HepG2 (cell line): ENCODE measurements around the gene HELZ. TPM values are rescaled to one million over a fixed set of nuclear protein-coding genes. Genes with fewer than 3 reads are reported as not detected.

Source experiments
- ATAC-seq: fragments of 200-7000 bp; cut with Tn5 transposase; 3 replicates; pipeline ENCODE4 v1.9.1; 2020; ENCODE audit warnings: mild to moderate bottlenecking, moderate library complexity
- BruUV-seq: library from RNA; stranded (reverse); fragments of 400-500 nt; replicated peaks from 2 replicates; lab custom pipeline; 2021; lab: Mats Ljungman, UMichigan
- CTCF ChIA-PET: fragments of 300-600 bp; formaldehyde crosslinking; extraction: SDS; loops from one replicate; lab custom pipeline; 2021; ENCODE audit warnings: low total read pairs, inconsistent platforms, low intra/inter-chr PET ratio; lab: Yijun Ruan, JAX
- POLR2A ChIA-PET: fragments of 350-600 bp; sonication (Branson Sonifier 250); formaldehyde crosslinking; loops from one replicate; lab custom pipeline; 2020; ENCODE audit warnings: antibody characterized with exemption, inconsistent platforms; lab: Yijun Ruan, JAX
- DNase-seq: peaks from one replicate; pipeline ENCODE4 v3.0.0-alpha.2; 2015; ENCODE audit warnings: low spot score
- FAIRE-seq: peaks from 3 replicates; lab custom pipeline; 2011; peaks lifted over from hg19 to GRCh38; lab: Jason Lieb, UNC
- H2AFZ ChIP-seq: one replicate; pipeline ENCODE4 v1.6.1; 2011; ENCODE audit warnings: low read length, inconsistent platforms
- H3K27ac ChIP-seq: fragments of 300-600 bp; 3 replicates; pipeline ENCODE4 v1.8.0; 2011; ENCODE audit warnings: mixed run types, mild to moderate bottlenecking, mixed read lengths, low read length, inconsistent platforms; ENCODE audit not compliant: insufficient read depth; ENCODE audit errors: extremely low read length
- H3K27me3 ChIP-seq, 2 experiments: fragments of 200-600 bp in 1 of 2; 2 replicates in 1 of 2; 3 replicates in 1 of 2; pipeline versions ENCODE4 v1.6.0 to v1.8.0; 2011; ENCODE audit warnings: low read length in 2 of 2, mild to moderate bottlenecking in 2 of 2, moderate library complexity in 2 of 2, inconsistent platforms in 1 of 2; ENCODE audit not compliant: insufficient read depth in 2 of 2, control insufficient read depth in 1 of 2
- H3K36me3 ChIP-seq, 2 experiments: fragments of 200-600 bp in 1 of 2; replicated peaks in 1 of 2; 2 replicates in 1 of 2; 3 replicates in 1 of 2; pipeline versions ENCODE4 v1.5.1 to v1.8.0; 2011; ENCODE audit warnings: low read length in 2 of 2, inconsistent platforms in 1 of 2; ENCODE audit not compliant: insufficient read depth in 2 of 2, control insufficient read depth in 1 of 2
- H3K4me1 ChIP-seq: 2 replicates; pipeline ENCODE4 v1.5.1; 2012; ENCODE audit warnings: low read length, inconsistent platforms; ENCODE audit not compliant: insufficient read depth
- H3K4me2 ChIP-seq: 2 replicates; pipeline ENCODE4 v1.6.0; 2011; ENCODE audit warnings: low read depth, low read length, inconsistent platforms
- H3K4me3 ChIP-seq, 3 experiments: fragments of 200-600 bp in 1 of 3; sonication (generic), shearing (Covaris generic) in 1 of 3; replicated peaks in 1 of 3; 2 replicates each; pipeline ENCODE4 v1.5.1; 2011 to 2016; ENCODE audit warnings: low read length in 3 of 3, inconsistent platforms in 2 of 3, low read depth in 2 of 3, mild to moderate bottlenecking in 2 of 3, control low read depth in 1 of 3, mixed read lengths in 1 of 3; ENCODE audit not compliant: insufficient read depth in 1 of 3
- H3K79me2 ChIP-seq: one replicate; pipeline ENCODE4 v1.6.1; 2011; ENCODE audit warnings: low read length, inconsistent platforms; ENCODE audit not compliant: insufficient read depth
- H3K9ac ChIP-seq: 2 replicates; pipeline ENCODE4 v1.6.0; 2011; ENCODE audit warnings: mild to moderate bottlenecking, low read depth, low read length, inconsistent platforms; ENCODE audit not compliant: insufficient read depth
- H3K9me3 ChIP-seq: 2 replicates; pipeline ENCODE4 v1.5.1; 2012; ENCODE audit warnings: mild to moderate bottlenecking, low read length
- H4K20me1 ChIP-seq: 2 replicates; pipeline ENCODE4 v1.6.0; 2011; ENCODE audit warnings: inconsistent platforms, mild to moderate bottlenecking, low read length, moderate library complexity; ENCODE audit not compliant: insufficient read depth
- CENPX ChIP-seq: sonication (generic); formaldehyde crosslinking; IDR thresholded peaks from 2 replicates; pipeline ENCODE4 v1.9.0; 2021; ENCODE audit warnings: mild to moderate bottlenecking, missing genetic modification reagents, moderate library complexity
- ERF ChIP-seq: IDR thresholded peaks from 2 replicates; pipeline ENCODE4 v1.6.1; 2018; ENCODE audit warnings: missing biosample characterization, missing genetic modification reagents
- FOSL2 ChIP-seq: sonication (generic); formaldehyde crosslinking; IDR thresholded peaks from 2 replicates; pipeline ENCODE4 v1.4.0; 2020; ENCODE audit warnings: missing genetic modification reagents
- HDAC1 ChIP-seq: sonication (generic); formaldehyde crosslinking; IDR thresholded peaks from 2 replicates; pipeline ENCODE4 v1.5.1; 2020; ENCODE audit warnings: mild to moderate bottlenecking, missing genetic modification reagents
- HNRNPH1 ChIP-seq: fragments of 200-400 bp; formaldehyde crosslinking; optimal IDR thresholded peaks from 2 replicates; pipeline ENCODE3; 2017; ENCODE audit warnings: mild to moderate bottlenecking, low read depth, low read length
- KLF9 ChIP-seq: IDR thresholded peaks from 2 replicates; pipeline ENCODE4 v1.6.1; 2016; ENCODE audit warnings: low read depth
- NFE2 ChIP-seq: sonication (generic); formaldehyde crosslinking; IDR thresholded peaks from 2 replicates; pipeline ENCODE4 v1.4.0; 2020; ENCODE audit warnings: missing genetic modification reagents
- SKI ChIP-seq: fragments of 450-650 bp; IDR thresholded peaks from one replicate; pipeline ENCODE4 v1.6.1; 2018; ENCODE audit warnings: mild to moderate bottlenecking; ENCODE audit not compliant: partially characterized antibody
- STAG1 ChIP-seq: sonication (generic); formaldehyde crosslinking; IDR thresholded peaks from 2 replicates; pipeline ENCODE4 v1.4.0; 2020; ENCODE audit warnings: missing genetic modification reagents
- TBX3 ChIP-seq: fragments of 450-650 bp; IDR thresholded peaks from 2 replicates; pipeline ENCODE4 v1.6.1; 2017; ENCODE audit warnings: antibody characterized with exemption, mild to moderate bottlenecking, inconsistent platforms, borderline replicate concordance
- U2AF2 ChIP-seq: fragments of 200-400 bp; formaldehyde crosslinking; IDR thresholded peaks from 2 replicates; pipeline ENCODE4 v1.6.1; 2017; ENCODE audit warnings: low read depth, mild to moderate bottlenecking, low read length
- ZFP1 ChIP-seq: IDR thresholded peaks from 2 replicates; pipeline ENCODE4 v1.6.1; 2016
- ZNF124 ChIP-seq: sonication (generic); formaldehyde crosslinking; IDR thresholded peaks from 2 replicates; pipeline ENCODE4 v1.4.0; 2020; ENCODE audit warnings: missing genetic modification reagents
- ZNF24 ChIP-seq: fragments of 450-650 bp; IDR thresholded peaks from 2 replicates; pipeline ENCODE4 v1.6.1; 2017; ENCODE audit warnings: antibody characterized with exemption, mild to moderate bottlenecking
- ZNF562 ChIP-seq: sonication (generic); formaldehyde crosslinking; IDR thresholded peaks from 2 replicates; pipeline ENCODE4 v1.8.0; 2022; ENCODE audit warnings: missing genetic modification reagents, borderline replicate concordance
- ZNF572 ChIP-seq: sonication (generic); formaldehyde crosslinking; IDR thresholded peaks from 2 replicates; pipeline ENCODE4 v1.5.1; 2020; ENCODE audit warnings: mild to moderate bottlenecking, missing genetic modification reagents
- ZZZ3 ChIP-seq: sonication (generic); formaldehyde crosslinking; IDR thresholded peaks from 2 replicates; pipeline ENCODE4 v1.4.0; 2020; ENCODE audit warnings: missing genetic modification reagents, mild to moderate bottlenecking, borderline replicate concordance
- WGBS: methylation state at CpG from one replicate; pipeline ENCODE4 v1.1.6; 2017; ENCODE audit warnings: low lambda C conversion rate; 5-methylcytosine and 5-hydroxymethylcytosine counted together
- in situ Hi-C: cut with HindIII; loops from 2 replicates; pipeline ENCODE4 v1.10.0; 2017; ENCODE audit warnings: low pct_unique_long_range_greater_than_20kb; ENCODE audit not compliant: extremely low pct_ligation_motif_present
- intact Hi-C: fragments of 100-400 bp; cut with micrococcal nuclease; formaldehyde crosslinking; loops from one replicate; pipeline ENCODE4 v1.10.0; 2022; ENCODE audit not compliant: unreplicated experiment
- polyA plus RNA-seq, 8 experiments: library from polyadenylated mRNA; depleted of rRNA in 3 of 8; stranded (reverse) in 7 of 8; unstranded in 1 of 8; fragments of >200 nt; fragmentation: Illumina TruSeq in 4 of 8; extraction: Trizol in 4 of 8; gene quantifications; 2 replicates each; pipeline versions ENCODE4 v1.2.1 to v1.2.3, GENCODE V29; 2011 to 2016; ENCODE audit warnings: low read depth in 4 of 8, missing spikeins in 1 of 8, mixed read lengths in 1 of 8; ENCODE audit not compliant: insufficient read depth in 1 of 8
- total RNA-seq, 5 experiments: library from RNA; depleted of rRNA; stranded (reverse); fragments of >200 nt; fragmentation: Illumina TruSeq; extraction: Trizol; gene quantifications; 2 replicates each; pipeline ENCODE4 v1.2.3, GENCODE V29; 2016; ENCODE audit warnings: low read depth in 1 of 5
- TF ChIP-seq, protein P1 (sequence below): sonication (generic); formaldehyde crosslinking; IDR thresholded peaks from 2 replicates; pipeline ENCODE4 v1.5.1; 2020; ENCODE audit warnings: mild to moderate bottlenecking, missing genetic modification reagents
- TF ChIP-seq, protein P2 (sequence below): IDR thresholded peaks from 2 replicates; pipeline ENCODE4 v1.6.1; 2012; ENCODE audit warnings: low read depth, low read length, improper control_type of control experiment
- TF ChIP-seq, protein P3 (sequence below): sonication (generic); formaldehyde crosslinking; IDR thresholded peaks from 2 replicates; pipeline ENCODE4 v1.4.0; 2020; ENCODE audit warnings: missing genetic modification reagents

Gene HELZ
- total and polyA plus RNA-seq, 2 of the 13 experiments (the other 11 are each of a cell fraction or from before 2014, with no cell fraction given): 35.3 to 52.4 TPM

DNA sequence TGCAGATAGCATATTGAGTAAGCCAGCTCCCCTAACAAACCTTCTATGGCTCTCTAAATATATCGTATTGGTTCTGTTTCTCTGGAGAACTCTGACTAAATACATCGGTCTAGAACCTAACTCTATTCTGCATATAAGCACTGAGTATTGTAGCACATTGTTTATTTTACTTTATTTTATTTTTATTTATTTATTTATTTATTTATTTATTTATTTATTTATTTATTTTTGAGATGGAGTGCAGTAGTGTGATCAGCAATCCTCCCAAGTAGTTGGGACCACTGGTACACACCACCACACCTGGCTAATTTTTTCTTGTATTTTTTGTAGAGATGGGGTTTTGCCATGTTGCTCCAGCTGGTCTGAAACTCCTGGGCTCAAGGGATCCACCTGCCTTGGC lies 28.9 kb upstream of the HELZ start (continued):
- TF ChIP-seq, protein P1, sequence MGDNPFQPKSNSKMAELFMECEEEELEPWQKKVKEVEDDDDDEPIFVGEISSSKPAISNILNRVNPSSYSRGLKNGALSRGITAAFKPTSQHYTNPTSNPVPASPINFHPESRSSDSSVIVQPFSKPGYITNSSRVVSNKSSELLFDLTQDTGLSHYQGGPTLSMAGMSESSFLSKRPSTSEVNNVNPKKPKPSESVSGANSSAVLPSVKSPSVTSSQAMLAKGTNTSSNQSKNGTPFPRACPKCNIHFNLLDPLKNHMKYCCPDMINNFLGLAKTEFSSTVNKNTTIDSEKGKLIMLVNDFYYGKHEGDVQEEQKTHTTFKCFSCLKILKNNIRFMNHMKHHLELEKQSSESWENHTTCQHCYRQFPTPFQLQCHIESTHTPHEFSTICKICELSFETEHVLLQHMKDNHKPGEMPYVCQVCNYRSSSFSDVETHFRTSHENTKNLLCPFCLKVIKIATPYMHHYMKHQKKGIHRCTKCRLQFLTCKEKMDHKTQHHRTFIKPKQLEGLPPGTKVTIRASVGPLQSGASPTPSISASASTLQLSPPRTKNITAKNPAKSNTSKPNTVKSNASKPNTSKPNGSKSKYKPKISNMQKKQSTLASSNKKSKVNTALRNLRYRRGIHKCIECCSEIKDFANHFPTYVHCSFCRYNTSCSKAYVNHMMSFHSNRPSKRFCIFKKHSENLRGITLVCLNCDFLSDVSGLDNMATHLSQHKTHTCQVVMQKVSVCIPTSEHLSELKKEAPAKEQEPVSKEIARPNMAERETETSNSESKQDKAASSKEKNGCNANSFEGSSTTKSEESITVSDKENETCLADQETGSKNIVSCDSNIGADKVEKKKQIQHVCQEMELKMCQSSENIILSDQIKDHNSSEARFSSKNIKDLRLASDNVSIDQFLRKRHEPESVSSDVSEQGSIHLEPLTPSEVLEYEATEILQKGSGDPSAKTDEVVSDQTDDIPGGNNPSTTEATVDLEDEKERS (CRISPR knock-in tag): no peak

DNA sequence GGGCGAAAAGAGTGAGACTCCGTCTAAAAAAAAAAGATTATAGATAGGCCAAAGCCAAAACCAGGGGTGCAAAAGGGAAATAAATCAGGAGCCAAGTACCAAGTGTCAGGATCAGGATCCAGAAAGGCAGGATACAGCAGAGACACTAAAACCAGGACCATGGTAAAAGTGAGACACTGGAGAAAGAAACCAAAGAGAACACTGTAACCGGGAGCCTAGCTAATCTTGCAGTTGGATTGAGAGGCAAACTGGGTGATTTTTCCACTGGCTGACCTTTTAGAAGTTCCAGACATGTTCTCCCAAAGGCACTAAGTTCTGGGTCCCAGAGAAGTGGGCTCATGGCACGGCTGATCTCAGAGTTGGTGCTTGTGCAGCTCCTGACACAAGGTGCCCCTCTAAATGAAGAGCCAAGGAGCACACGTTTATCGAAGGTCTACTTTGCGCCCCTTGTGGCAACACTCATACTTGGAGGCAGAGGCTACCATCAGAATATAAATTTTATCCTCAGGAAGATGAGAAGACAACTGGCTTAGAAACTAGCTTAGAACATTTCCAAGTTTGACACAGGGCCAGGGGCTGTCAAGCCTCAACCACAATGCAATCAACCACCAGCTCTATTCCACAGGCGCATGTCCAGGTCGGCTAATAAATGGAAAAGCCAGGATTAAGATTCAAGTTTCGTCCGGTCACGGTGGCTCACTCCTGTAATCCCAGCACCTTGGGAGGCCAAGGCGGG lies 27.5 kb upstream of the HELZ start:
- Histone ChIP-seq H3K27ac (no peak overlapping the region), H3K79me2 (no peaks in the 10 kb centered on the region), H3K4me3 (peak overlapping the region in 2 of 3 experiments; percentile 38 to 46; a peak in 4 of 6 replicates), H2AFZ (peak overlapping the region; percentile 84), H3K4me2 (peak overlapping the region; percentile 65), H3K9ac (no peak overlapping the region), H3K27me3 (no peaks in the 10 kb centered on the region), H4K20me1 (no peaks in the 10 kb centered on the region), H3K36me3 (no peaks in the 10 kb centered on the region), H3K4me1 (peaks cover 14% of the 10 kb centered on the region), H3K9me3 (no peaks in the 10 kb centered on the region)
- 58% methylated on average over 13 of the region's 13 CpGs for WGBS
- in situ Hi-C loops (no loop called here), intact Hi-C loops (loop anchor here (10.0 kb wide), 1 partner anchor 62 kb away; no protein-coding TSS in a partner anchor)
- CTCF ChIA-PET: interaction anchor here (1.1 kb wide), 1 partner anchor 51 kb away, joined by 4 read pairs; no protein-coding TSS in a partner anchor
- ATAC-seq (peak; percentile 91), FAIRE-seq (no peak), DNase-seq (peak; percentile 47)
- POLR2A ChIA-PET: interaction anchor here (1.1 kb wide), 1 partner anchor 19 kb away, joined by 4 read pairs; no protein-coding TSS in a partner anchor
- BruUV-seq: no TSS peak
- 0 out of 2 replicates have a peak, but pooled peaks have one; percentile 17 for TF ChIP-seq ZNF572 (CRISPR knock-in tag)
- TF ChIP-seq ZFP1 (CRISPR knock-in tag): no peak
- no peak for TF ChIP-seq ZNF24
- no peak for TF ChIP-seq NFE2
- TF ChIP-seq, protein P2, sequence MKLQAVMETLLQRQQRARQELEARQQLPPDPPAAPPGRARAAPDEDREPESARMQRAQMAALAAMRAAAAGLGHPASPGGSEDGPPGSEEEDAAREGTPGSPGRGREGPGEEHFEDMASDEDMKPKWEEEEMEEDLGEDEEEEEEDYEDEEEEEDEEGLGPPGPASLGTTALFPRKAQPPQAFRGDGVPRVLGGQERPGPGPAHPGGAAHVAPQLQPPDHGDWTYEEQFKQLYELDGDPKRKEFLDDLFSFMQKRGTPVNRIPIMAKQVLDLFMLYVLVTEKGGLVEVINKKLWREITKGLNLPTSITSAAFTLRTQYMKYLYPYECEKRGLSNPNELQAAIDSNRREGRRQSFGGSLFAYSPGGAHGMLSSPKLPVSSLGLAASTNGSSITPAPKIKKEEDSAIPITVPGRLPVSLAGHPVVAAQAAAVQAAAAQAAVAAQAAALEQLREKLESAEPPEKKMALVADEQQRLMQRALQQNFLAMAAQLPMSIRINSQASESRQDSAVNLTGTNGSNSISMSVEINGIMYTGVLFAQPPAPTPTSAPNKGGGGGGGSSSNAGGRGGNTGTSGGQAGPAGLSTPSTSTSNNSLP: peak; percentile 38; the same call in 1 of the 2 replicates
- no peak for TF ChIP-seq ZNF124
- TF ChIP-seq FOSL2 (CRISPR knock-in tag): no peak
- TF ChIP-seq U2AF2: no peak
- TF ChIP-seq HDAC1 (CRISPR knock-in tag): peak; percentile 28; the same call in 1 of the 2 replicates
- no peak for TF ChIP-seq ZZZ3 (CRISPR knock-in tag)
- TF ChIP-seq, protein P3, sequence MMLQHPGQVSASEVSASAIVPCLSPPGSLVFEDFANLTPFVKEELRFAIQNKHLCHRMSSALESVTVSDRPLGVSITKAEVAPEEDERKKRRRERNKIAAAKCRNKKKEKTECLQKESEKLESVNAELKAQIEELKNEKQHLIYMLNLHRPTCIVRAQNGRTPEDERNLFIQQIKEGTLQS: no peak
- TF ChIP-seq KLF9 (CRISPR knock-in tag): no peak
- TF ChIP-seq STAG1 (CRISPR knock-in tag): peak; percentile 61
- no peak for TF ChIP-seq ZNF562 (CRISPR knock-in tag)
- no peak for TF ChIP-seq CENPX
- TF ChIP-seq HNRNPH1: no peak
- TF ChIP-seq TBX3: no peak
- no peak for TF ChIP-seq SKI
- TF ChIP-seq ERF (CRISPR knock-in tag): no peak
